Body of pancreas (tissue), 4 donors: ENCODE measurements around the gene JMJD8. TPM values are rescaled to one million over a fixed set of nuclear protein-coding genes. Genes with fewer than 3 reads are reported as not detected.

Experiments used
- ATAC-seq: fragments of 150-250 bp; one replicate; pipeline ENCODE4 v1.9.1; 2016
- DNase-seq, 4 donors: peaks; one replicate each; pipeline ENCODE4 v3.0.0-alpha.2; 2019
- H3K27ac ChIP-seq, 4 donors: fragments of 200-600 bp; sonication (generic); 1 replicate in 3 of 4; 2 replicates in 1 of 4; pipeline versions ENCODE4 v1.5.1 to v1.6.1; 2016 to 2019; ENCODE audit warnings: mild to moderate bottlenecking in 1 of 4, mixed read lengths in 1 of 4, moderate library complexity in 1 of 4
- H3K27me3 ChIP-seq, 2 donors: fragments of 200-600 bp; sonication (generic); one replicate each; pipeline ENCODE4 v1.6.0; 2016; ENCODE audit warnings: mild to moderate bottlenecking in 1 of 2
- H3K36me3 ChIP-seq, 2 donors: fragments of 200-600 bp; sonication (generic); replicated peaks in 1 of 2; 2 replicates each; pipeline ENCODE4 v1.5.1; 2016; ENCODE audit warnings: low read depth in 2 of 2; ENCODE audit not compliant: insufficient read depth in 1 of 2
- H3K4me1 ChIP-seq: fragments of 200-600 bp; sonication (generic); one replicate; pipeline ENCODE4 v1.6.0; 2016
- H3K4me3 ChIP-seq, 2 donors: fragments of 200-600 bp; sonication (generic); 1 replicate in 1 of 2; 2 replicates in 1 of 2; pipeline ENCODE4 v1.5.1; 2016 to 2019
- H3K9me3 ChIP-seq, 3 donors: fragments of 200-600 bp; sonication (generic); 1 replicate in 2 of 3; 2 replicates in 1 of 3; pipeline ENCODE4 v1.5.1; 2016
- POLR2A ChIP-seq, 3 donors: fragments of 450-650 bp; IDR thresholded peaks; one replicate each; pipeline ENCODE4 v1.6.1; 2016; ENCODE audit warnings: antibody characterized with exemption in 3 of 3, mild to moderate bottlenecking in 2 of 3
- WGBS, 2 donors: methylation state at CpG; one replicate each; pipeline ENCODE4 v1.1.5; 2017; 5-methylcytosine and 5-hydroxymethylcytosine counted together
- intact Hi-C: fragments of 100-400 bp; cut with DNase I; formaldehyde crosslinking; loops from one replicate; pipeline ENCODE4 v1.15.1; 2023
- total RNA-seq, 2 donors: library from RNA; depleted of rRNA; stranded (reverse); fragments of >200 nt; gene quantifications; one replicate each; pipeline ENCODE4 v1.1.0, GENCODE V29; 2016
- TF ChIP-seq, protein P1 (sequence below), 7 experiments: fragments of 450-650 bp in 4 of 7; fragments of 200-600 bp in 3 of 7; sonication (generic) in 3 of 7; IDR thresholded peaks; one replicate each; pipeline ENCODE4 v1.5.1; 2016 to 2019; ENCODE audit warnings: antibody characterized with exemption in 7 of 7

The JMJD8 gene
- total RNA-seq, 2 donors from 2014 or later: 49.5 to 128 TPM

- intact Hi-C loops: no loop called here
- Histone ChIP-seq H3K27ac (no peak overlapping the region), H3K27me3 (peaks cover 0 to 7% of the 10 kb centered on the region in 2 donors), H3K4me3 (no peak overlapping the region), H3K4me1 (peaks cover 31% of the 10 kb centered on the region), H3K36me3 (peaks cover 5 to 8% of the 10 kb centered on the region in 2 donors), H3K9me3 (no peaks in the 10 kb centered on the region)
- no peak for DNase-seq
- no peak for ATAC-seq
- WGBS, 2 donors: 81 to 91% methylated on average over 9 to 21 of the region's 22 CpGs
- TF ChIP-seq, protein P1, sequence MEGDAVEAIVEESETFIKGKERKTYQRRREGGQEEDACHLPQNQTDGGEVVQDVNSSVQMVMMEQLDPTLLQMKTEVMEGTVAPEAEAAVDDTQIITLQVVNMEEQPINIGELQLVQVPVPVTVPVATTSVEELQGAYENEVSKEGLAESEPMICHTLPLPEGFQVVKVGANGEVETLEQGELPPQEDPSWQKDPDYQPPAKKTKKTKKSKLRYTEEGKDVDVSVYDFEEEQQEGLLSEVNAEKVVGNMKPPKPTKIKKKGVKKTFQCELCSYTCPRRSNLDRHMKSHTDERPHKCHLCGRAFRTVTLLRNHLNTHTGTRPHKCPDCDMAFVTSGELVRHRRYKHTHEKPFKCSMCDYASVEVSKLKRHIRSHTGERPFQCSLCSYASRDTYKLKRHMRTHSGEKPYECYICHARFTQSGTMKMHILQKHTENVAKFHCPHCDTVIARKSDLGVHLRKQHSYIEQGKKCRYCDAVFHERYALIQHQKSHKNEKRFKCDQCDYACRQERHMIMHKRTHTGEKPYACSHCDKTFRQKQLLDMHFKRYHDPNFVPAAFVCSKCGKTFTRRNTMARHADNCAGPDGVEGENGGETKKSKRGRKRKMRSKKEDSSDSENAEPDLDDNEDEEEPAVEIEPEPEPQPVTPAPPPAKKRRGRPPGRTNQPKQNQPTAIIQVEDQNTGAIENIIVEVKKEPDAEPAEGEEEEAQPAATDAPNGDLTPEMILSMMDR (IDR thresholded peaks at IDR 0.05): no peak
- TF ChIP-seq POLR2A (IDR thresholded peaks at IDR 0.05): no peak
Measured at GRCh38 chr16:730666-731509, 46.8 kb upstream of the JMJD8 start.

GRCh38 chr16:729768-730665 is 45.9 kb upstream of the JMJD8 start:
- Histone ChIP-seq H3K27me3 (peaks cover 0 to 7% of the 10 kb centered on the region in 2 donors), H3K4me3 (no peak overlapping the region), H3K9me3 (no peaks in the 10 kb centered on the region), H3K4me1 (peaks cover 31% of the 10 kb centered on the region), H3K27ac (no peak overlapping the region), H3K36me3 (peaks cover 5 to 8% of the 10 kb centered on the region in 2 donors)
- no peak for ATAC-seq
- TF ChIP-seq, protein P1 (IDR thresholded peaks at IDR 0.05): no peak
- TF ChIP-seq POLR2A (IDR thresholded peaks at IDR 0.05): no peak
- intact Hi-C loops: no loop called here
- WGBS, 2 donors: 88 to 89% methylated on average over 21 to 35 of the region's 37 CpGs
- DNase-seq: no peak

DNA sequence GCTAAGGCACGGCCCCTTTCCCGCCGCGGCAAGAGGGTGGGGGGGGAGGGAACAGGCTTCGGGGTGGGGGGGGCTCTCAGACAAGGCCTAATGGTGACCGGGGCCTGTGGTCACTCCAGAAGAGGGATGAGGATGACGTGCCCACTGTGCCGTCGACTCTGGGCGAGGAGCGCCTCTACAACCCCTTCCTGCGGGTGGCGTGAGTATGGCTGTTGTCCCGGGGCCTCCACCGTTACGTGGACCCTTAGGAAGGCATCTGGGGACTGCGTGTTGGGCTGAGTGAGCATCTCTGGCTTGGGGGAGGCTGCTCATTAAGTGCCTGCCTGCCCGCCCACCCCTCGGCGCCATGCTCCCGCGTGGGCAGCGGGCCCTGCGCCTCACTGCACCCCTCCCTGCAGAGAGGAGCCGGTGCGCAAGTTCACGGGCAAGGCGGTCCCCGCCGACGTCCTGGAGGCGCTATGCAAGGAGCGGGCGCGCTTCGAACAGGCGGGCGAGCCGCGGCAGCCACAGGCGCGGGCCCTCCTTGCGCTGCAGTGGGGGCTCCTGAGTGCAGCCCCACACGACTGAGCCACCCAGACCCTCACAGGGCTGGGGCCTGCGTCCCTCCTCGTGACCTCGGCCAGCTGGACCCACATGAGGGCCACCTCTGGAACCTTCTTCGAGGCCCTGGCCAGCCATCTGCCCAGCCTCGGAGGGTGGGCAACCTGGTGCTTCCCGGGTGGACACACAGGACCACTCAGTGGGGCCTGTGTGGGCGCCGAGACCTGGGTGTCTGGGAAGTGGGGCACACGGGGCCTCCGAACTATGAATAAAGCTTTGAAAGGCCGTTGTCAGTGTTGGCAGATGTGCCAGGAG is 45.0 kb upstream of the JMJD8 start:
- 52 to 64% methylated on average over 31 to 49 of the region's 55 CpGs for WGBS, 2 donors
- Histone ChIP-seq H3K9me3 (no peaks in the 10 kb centered on the region), H3K36me3 (peaks cover 4 to 8% of the 10 kb centered on the region in 2 donors), H3K4me3 (no peak overlapping the region), H3K27ac (no peak overlapping the region), H3K27me3 (peaks cover 0 to 7% of the 10 kb centered on the region in 2 donors), H3K4me1 (peaks cover 31% of the 10 kb centered on the region)
- intact Hi-C loops: no loop called here
- TF ChIP-seq POLR2A (IDR thresholded peaks at IDR 0.05): no peak
- TF ChIP-seq, protein P1 (IDR thresholded peaks at IDR 0.05): no peak
- ATAC-seq (no peak), DNase-seq (no peak)

DNA sequence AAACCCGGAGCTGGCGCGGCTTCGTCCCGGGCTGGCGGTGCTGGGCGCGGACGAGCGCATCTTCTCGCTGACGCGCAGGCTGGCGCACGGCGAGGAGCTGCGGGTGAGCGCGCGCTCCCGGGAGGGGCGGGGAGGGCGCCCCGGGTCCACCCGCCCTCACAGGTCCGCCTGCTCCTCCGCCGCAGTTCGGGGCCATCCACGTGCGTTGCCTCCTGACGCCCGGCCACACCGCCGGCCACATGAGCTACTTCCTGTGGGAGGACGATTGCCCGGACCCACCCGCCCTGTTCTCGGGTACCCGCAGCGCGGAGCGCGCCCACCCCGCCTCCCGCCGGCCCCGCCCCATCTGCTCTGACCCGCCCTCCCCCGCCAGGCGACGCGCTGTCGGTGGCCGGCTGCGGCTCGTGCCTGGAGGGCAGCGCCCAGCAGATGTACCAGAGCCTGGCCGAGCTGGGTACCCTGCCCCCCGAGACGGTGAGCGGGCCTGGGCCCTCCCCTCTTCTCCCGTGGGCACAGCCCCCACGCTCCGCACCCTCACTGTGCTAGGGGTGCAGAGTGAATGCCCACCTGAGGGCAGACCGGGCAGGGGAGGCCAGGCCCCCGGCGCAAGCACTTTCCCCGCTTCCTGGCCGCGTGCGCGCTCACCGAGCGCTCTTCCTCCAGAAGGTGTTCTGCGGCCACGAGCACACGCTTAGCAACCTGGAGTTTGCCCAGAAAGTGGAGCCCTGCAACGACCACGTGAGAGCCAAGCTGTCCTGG is 44.2 kb upstream of the JMJD8 start:
- Histone ChIP-seq H3K4me3 (no peak overlapping the region), H3K36me3 (peaks cover 0 to 5% of the 10 kb centered on the region in 2 donors), H3K9me3 (no peaks in the 10 kb centered on the region), H3K27me3 (peaks cover 0 to 7% of the 10 kb centered on the region in 2 donors), H3K4me1 (peaks cover 31% of the 10 kb centered on the region), H3K27ac (no peak overlapping the region)
- ATAC-seq: peak; percentile 33
- TF ChIP-seq, protein P1 (IDR thresholded peaks at IDR 0.05): no peak
- no peak for TF ChIP-seq POLR2A (IDR thresholded peaks at IDR 0.05)
- WGBS, 2 donors: 2 to 3% methylated on average over 13 to 50 of the region's 80 CpGs
- intact Hi-C loops: no loop called here
- DNase-seq: peak in 3 of 4 donors; percentile 53 to 66 (median 57)
